ENCODE data around the gene RLN3. TPM values are rescaled to one million over a fixed set of nuclear protein-coding genes. Genes with fewer than 3 reads are reported as not detected.

The RLN3 gene
- total and polyA plus RNA-seq, 9 of the 15 experiments (the other 6 are each of a cell fraction or from before 2014, with no cell fraction given) = 0.31 to 1.2 (median 0.71) TPM; not detected in 6

DNA sequence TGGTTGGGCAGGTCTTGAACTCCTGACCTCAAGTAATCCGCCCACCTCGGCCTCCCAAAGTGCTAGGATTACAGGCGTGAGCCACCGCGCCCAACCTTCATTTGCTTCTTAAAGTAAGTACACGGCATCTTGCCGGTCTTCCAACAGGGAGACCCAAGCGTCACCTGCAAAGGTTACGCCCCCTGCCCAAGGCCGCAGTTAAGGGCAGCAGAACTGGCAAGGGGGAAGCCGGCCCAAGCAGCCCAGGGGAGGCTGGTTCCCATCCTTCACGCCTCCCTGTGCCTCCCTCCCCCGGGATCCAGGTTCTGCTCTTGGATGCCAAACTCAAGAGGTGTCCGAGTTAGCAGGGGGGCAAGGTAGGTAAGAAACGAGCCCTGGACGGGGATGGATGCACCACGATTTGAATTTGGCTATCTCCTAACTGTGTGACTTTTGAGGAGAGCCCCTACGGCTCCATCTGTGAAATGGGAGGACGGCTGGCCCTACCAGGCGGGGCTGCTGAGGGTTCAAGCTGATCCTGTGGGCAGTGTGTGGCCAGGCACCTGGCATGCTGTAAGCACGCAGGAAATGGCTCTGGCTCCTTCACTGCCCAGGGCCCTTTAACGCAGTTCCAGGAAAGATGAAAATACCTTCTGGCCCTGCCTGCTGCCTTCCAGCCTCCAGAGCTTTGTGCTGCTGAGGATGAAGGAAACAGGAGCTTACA, 30.9 kb upstream of the RLN3 start:
- Histone ChIP-seq H3K9me3 (replicated peaks; ENCODE audit: control insufficient read depth, insufficient read depth, low read depth, low read length) (no peaks in the 10 kb centered on the region), H3K9ac (ENCODE audit: insufficient read depth in 1 of 2, low read depth in 2 of 2, low read length in 2 of 2) (peak overlapping the region in 1 of 2 experiments; percentile 64; a peak in 2 of 4 replicates), H3K36me3 (ENCODE audit: control insufficient read depth, insufficient read depth, low read length) (peaks cover 52% of the 10 kb centered on the region; the same call in 2 of the 3 replicates), H4K20me1 (replicated peaks; ENCODE audit: control insufficient read depth, insufficient read depth, low read length) (no peaks in the 10 kb centered on the region), H3K4me2 (ENCODE audit: insufficient read depth, low read length) (no peak overlapping the region), H3K79me2 (ENCODE audit: control insufficient read depth, insufficient read depth, low read length) (peaks cover 35% of the 10 kb centered on the region), H3K27me3 (ENCODE audit: control insufficient read depth in 2 of 2, insufficient read depth in 2 of 2, low read length in 2 of 2) (no peaks in the 10 kb centered on the region), H3K4me3 (no peak overlapping the region), H2AFZ (ENCODE audit: low read depth, low read length) (no peak overlapping the region), H3K4me1 (replicated peaks in 1 of 2; ENCODE audit: control insufficient read depth in 2 of 2, insufficient read depth in 2 of 2, low read length in 2 of 2) (peaks cover 0 to 17% of the 10 kb centered on the region in 2 experiments; a peak in 3 of 5 replicates), H3K9me1 (ENCODE audit: control insufficient read depth, insufficient read depth, low read length) (peaks cover 3% of the 10 kb centered on the region), H3K27ac (ENCODE audit: extremely low read depth, low read depth, low read length) (no peak overlapping the region)
- in situ Hi-C loops (cut with MboI) (no loop called here), intact Hi-C loops (cut with micrococcal nuclease) (no loop called here)
- FAIRE-seq (no peak), ATAC-seq (no peak), DNase-seq (ENCODE audit: extremely low read depth in 1 of 4, low spot score in 3 of 4) (peak in 1 of 4 experiments; percentile 3)
- POLR2A ChIA-PET = interaction anchor here (2.3 kb wide), 1 partner anchor 10 kb away, joined by 15 read pairs; the partner anchor contains the start of gene RFX1
- WGBS (ENCODE audit: insufficient coverage, low coverage, missing lambda C conversion rate) = 90% methylated on average over 22 of the region's 22 CpGs
- no TSS peak for BruUV-seq (replicated peaks)
- CTCF ChIA-PET (ENCODE audit: low intra/inter-chr PET ratio) = no interaction called here
- TF ChIP-seq, protein P1, sequence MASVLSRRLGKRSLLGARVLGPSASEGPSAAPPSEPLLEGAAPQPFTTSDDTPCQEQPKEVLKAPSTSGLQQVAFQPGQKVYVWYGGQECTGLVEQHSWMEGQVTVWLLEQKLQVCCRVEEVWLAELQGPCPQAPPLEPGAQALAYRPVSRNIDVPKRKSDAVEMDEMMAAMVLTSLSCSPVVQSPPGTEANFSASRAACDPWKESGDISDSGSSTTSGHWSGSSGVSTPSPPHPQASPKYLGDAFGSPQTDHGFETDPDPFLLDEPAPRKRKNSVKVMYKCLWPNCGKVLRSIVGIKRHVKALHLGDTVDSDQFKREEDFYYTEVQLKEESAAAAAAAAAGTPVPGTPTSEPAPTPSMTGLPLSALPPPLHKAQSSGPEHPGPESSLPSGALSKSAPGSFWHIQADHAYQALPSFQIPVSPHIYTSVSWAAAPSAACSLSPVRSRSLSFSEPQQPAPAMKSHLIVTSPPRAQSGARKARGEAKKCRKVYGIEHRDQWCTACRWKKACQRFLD (CRISPR knock-in tag; IDR thresholded peaks at IDR 0.05) = no peak
- no peak for TF ChIP-seq HNRNPH1 (optimal IDR thresholded peaks at IDR 0.05; ENCODE audit: low read depth, low read length)
- no peak for TF ChIP-seq SP1 (CRISPR knock-in tag; IDR thresholded peaks at IDR 0.05)
- TF ChIP-seq ADNP (tag; IDR thresholded peaks at IDR 0.05) = no peak
- no peak for TF ChIP-seq KHSRP (IDR thresholded peaks at IDR 0.05)
- TF ChIP-seq L3MBTL2 (IDR thresholded peaks at IDR 0.05) = no peak
- TF ChIP-seq, protein P2, sequence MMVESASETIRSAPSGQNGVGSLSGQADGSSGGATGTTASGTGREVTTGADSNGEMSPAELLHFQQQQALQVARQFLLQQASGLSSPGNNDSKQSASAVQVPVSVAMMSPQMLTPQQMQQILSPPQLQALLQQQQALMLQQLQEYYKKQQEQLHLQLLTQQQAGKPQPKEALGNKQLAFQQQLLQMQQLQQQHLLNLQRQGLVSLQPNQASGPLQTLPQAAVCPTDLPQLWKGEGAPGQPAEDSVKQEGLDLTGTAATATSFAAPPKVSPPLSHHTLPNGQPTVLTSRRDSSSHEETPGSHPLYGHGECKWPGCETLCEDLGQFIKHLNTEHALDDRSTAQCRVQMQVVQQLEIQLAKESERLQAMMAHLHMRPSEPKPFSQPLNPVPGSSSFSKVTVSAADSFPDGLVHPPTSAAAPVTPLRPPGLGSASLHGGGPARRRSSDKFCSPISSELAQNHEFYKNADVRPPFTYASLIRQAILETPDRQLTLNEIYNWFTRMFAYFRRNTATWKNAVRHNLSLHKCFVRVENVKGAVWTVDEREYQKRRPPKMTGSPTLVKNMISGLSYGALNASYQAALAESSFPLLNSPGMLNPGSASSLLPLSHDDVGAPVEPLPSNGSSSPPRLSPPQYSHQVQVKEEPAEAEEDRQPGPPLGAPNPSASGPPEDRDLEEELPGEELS (CRISPR knock-in tag; IDR thresholded peaks at IDR 0.05; ENCODE audit: borderline replicate concordance) = no peak
- no peak for TF ChIP-seq CBFA2T2 (conservative IDR thresholded peaks at IDR 0.05)
- no peak for TF ChIP-seq TCF7 (IDR thresholded peaks at IDR 0.05; ENCODE audit: borderline replicate concordance)
- no peak for TF ChIP-seq ZZZ3 (IDR thresholded peaks at IDR 0.05)
- TF ChIP-seq, protein P3, sequence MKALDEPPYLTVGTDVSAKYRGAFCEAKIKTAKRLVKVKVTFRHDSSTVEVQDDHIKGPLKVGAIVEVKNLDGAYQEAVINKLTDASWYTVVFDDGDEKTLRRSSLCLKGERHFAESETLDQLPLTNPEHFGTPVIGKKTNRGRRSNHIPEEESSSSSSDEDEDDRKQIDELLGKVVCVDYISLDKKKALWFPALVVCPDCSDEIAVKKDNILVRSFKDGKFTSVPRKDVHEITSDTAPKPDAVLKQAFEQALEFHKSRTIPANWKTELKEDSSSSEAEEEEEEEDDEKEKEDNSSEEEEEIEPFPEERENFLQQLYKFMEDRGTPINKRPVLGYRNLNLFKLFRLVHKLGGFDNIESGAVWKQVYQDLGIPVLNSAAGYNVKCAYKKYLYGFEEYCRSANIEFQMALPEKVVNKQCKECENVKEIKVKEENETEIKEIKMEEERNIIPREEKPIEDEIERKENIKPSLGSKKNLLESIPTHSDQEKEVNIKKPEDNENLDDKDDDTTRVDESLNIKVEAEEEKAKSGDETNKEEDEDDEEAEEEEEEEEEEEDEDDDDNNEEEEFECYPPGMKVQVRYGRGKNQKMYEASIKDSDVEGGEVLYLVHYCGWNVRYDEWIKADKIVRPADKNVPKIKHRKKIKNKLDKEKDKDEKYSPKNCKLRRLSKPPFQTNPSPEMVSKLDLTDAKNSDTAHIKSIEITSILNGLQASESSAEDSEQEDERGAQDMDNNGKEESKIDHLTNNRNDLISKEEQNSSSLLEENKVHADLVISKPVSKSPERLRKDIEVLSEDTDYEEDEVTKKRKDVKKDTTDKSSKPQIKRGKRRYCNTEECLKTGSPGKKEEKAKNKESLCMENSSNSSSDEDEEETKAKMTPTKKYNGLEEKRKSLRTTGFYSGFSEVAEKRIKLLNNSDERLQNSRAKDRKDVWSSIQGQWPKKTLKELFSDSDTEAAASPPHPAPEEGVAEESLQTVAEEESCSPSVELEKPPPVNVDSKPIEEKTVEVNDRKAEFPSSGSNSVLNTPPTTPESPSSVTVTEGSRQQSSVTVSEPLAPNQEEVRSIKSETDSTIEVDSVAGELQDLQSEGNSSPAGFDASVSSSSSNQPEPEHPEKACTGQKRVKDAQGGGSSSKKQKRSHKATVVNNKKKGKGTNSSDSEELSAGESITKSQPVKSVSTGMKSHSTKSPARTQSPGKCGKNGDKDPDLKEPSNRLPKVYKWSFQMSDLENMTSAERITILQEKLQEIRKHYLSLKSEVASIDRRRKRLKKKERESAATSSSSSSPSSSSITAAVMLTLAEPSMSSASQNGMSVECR (CRISPR knock-in tag; IDR thresholded peaks at IDR 0.05) = no peak
- TF ChIP-seq ELF2 (CRISPR knock-in tag; IDR thresholded peaks at IDR 0.05) = no peak
- TF ChIP-seq ZNF589 (CRISPR knock-in tag; IDR thresholded peaks at IDR 0.05; ENCODE audit: low read depth) = no peak
- TF ChIP-seq ZNF436 (CRISPR knock-in tag; IDR thresholded peaks at IDR 0.05) = no peak
- TF ChIP-seq ZNF717 (CRISPR knock-in tag; IDR thresholded peaks at IDR 0.05) = no peak

Data from K562 (cell line).